IMR-90 (cell line): ENCODE results near the gene ANKRD33B. TPM values are rescaled to one million over a fixed set of nuclear protein-coding genes. Genes with fewer than 3 reads are reported as not detected.

Experiments used
- ATAC-seq: fragments of 200-7000 bp; cut with Tn5 transposase; 2 replicates; pipeline ENCODE4 v1.9.1; 2020; ENCODE audit warnings: low read depth, mild to moderate bottlenecking, moderate library complexity
- BruUV-seq: library from RNA; stranded (reverse); fragments of 400-500 nt; replicated peaks from 2 replicates; lab custom pipeline; 2021; lab: Mats Ljungman, UMichigan
- CTCF ChIA-PET: fragments of 300-600 bp; formaldehyde crosslinking; extraction: SDS; loops from one replicate; lab custom pipeline; 2021; ENCODE audit warnings: antibody characterized with exemption; lab: Yijun Ruan, JAX
- POLR2A ChIA-PET: fragments of 300-600 bp; sonication (Branson Sonifier 250); formaldehyde crosslinking; loops from one replicate; lab custom pipeline; 2022; ENCODE audit warnings: antibody characterized with exemption; ENCODE audit not compliant: unreplicated experiment; lab: Charles Lee
- DNase-seq: peaks from one replicate; pipeline ENCODE4 v3.0.0; 2013
- H2AFZ ChIP-seq: replicated peaks from 2 replicates; pipeline ENCODE3; 2013; ENCODE audit warnings: low read length, mild to moderate bottlenecking; ENCODE audit not compliant: poor library complexity
- H2AK5ac ChIP-seq: 2 replicates; pipeline ENCODE4 v1.6.1; 2013; ENCODE audit warnings: low read depth, low read length, inconsistent platforms
- H2AK9ac ChIP-seq: replicated peaks from 2 replicates; pipeline ENCODE3; 2013; ENCODE audit warnings: mild to moderate bottlenecking, low read depth, low read length, moderate library complexity; ENCODE audit not compliant: poor library complexity
- H2BK120ac ChIP-seq: 2 replicates; pipeline ENCODE4 v1.6.1; 2013; ENCODE audit warnings: low read depth, low read length, inconsistent platforms
- H2BK15ac ChIP-seq: 3 replicates; pipeline ENCODE4 v1.6.1; 2013; ENCODE audit warnings: low read depth, low read length, inconsistent platforms
- H2BK20ac ChIP-seq: 2 replicates; pipeline ENCODE4 v1.6.1; 2013; ENCODE audit warnings: low read depth, mild to moderate bottlenecking, inconsistent platforms, low read length, moderate library complexity
- H2BK5ac ChIP-seq: 2 replicates; pipeline ENCODE4 v1.6.1; 2013; ENCODE audit warnings: mild to moderate bottlenecking, low read depth, low read length, inconsistent platforms; ENCODE audit not compliant: poor library complexity, severe bottlenecking
- H3K14ac ChIP-seq: replicated peaks from 2 replicates; pipeline ENCODE4 v1.6.1; 2013; ENCODE audit warnings: low read depth, low read length, inconsistent platforms
- H3K18ac ChIP-seq: 2 replicates; pipeline ENCODE4 v1.6.1; 2013; ENCODE audit warnings: low read depth, low read length, control low read depth
- H3K23ac ChIP-seq: 2 replicates; pipeline ENCODE4 v1.6.1; 2013; ENCODE audit warnings: low read depth, low read length, inconsistent platforms
- H3K27ac ChIP-seq: 2 replicates; pipeline ENCODE4 v1.5.1; 2013; ENCODE audit warnings: mild to moderate bottlenecking, control low read depth, low read length; ENCODE audit not compliant: insufficient read depth
- H3K27me3 ChIP-seq: 2 replicates; pipeline ENCODE4 v1.6.1; 2013; ENCODE audit warnings: low read length; ENCODE audit not compliant: control insufficient read depth, insufficient read depth
- H3K36me3 ChIP-seq: 2 replicates; pipeline ENCODE4 v1.6.1; 2013; ENCODE audit warnings: low read length, mixed read lengths; ENCODE audit not compliant: control insufficient read depth, insufficient read depth
- H3K4ac ChIP-seq: 2 replicates; pipeline ENCODE4 v1.6.1; 2013; ENCODE audit warnings: low read depth, low read length, inconsistent platforms
- H3K4me1 ChIP-seq: 2 replicates; pipeline ENCODE4 v1.6.1; 2013; ENCODE audit warnings: low read length, mixed read lengths; ENCODE audit not compliant: control insufficient read depth, insufficient read depth
- H3K4me2 ChIP-seq: 2 replicates; pipeline ENCODE4 v1.6.1; 2013; ENCODE audit warnings: low read depth, mild to moderate bottlenecking, control low read depth, low read length, moderate library complexity
- H3K4me3 ChIP-seq: 2 replicates; pipeline ENCODE4 v1.5.1; 2013; ENCODE audit warnings: low read depth, mild to moderate bottlenecking, control low read depth, low read length, moderate library complexity; ENCODE audit not compliant: insufficient read depth
- H3K56ac ChIP-seq: 2 replicates; pipeline ENCODE4 v1.6.1; 2013; ENCODE audit warnings: low read length, inconsistent platforms; ENCODE audit not compliant: insufficient read depth; ENCODE audit errors: extremely low read depth
- H3K79me1 ChIP-seq, 2 experiments: 2 replicates each; pipeline ENCODE4 v1.6.1; 2013; ENCODE audit warnings: low read length in 2 of 2, inconsistent platforms in 1 of 2, low read depth in 1 of 2
- H3K9ac ChIP-seq: 2 replicates; pipeline ENCODE4 v1.6.1; 2013; ENCODE audit warnings: low read depth, low read length, control low read depth
- H3K9me1 ChIP-seq: 2 replicates; pipeline ENCODE4 v1.6.1; 2013; ENCODE audit warnings: low read length, inconsistent platforms; ENCODE audit not compliant: insufficient read depth
- H3K9me3 ChIP-seq: 2 replicates; pipeline ENCODE4 v1.6.1; 2013; ENCODE audit warnings: low read length; ENCODE audit not compliant: control insufficient read depth, insufficient read depth
- H4K20me1 ChIP-seq: 2 replicates; pipeline ENCODE4 v1.6.1; 2013; ENCODE audit warnings: low read length, inconsistent platforms; ENCODE audit not compliant: insufficient read depth
- H4K5ac ChIP-seq: 2 replicates; pipeline ENCODE4 v1.6.1; 2013; ENCODE audit warnings: mild to moderate bottlenecking, low read depth, low read length, control low read depth
- H4K8ac ChIP-seq, 2 experiments: 2 replicates each; pipeline ENCODE4 v1.6.1; 2013; ENCODE audit warnings: low read depth in 2 of 2, low read length in 2 of 2, control low read depth in 1 of 2, inconsistent platforms in 1 of 2
- H4K91ac ChIP-seq: 2 replicates; pipeline ENCODE4 v1.6.1; 2013; ENCODE audit warnings: low read depth, low read length, inconsistent platforms; ENCODE audit not compliant: insufficient read depth
- CEBPB ChIP-seq: IDR thresholded peaks from 2 replicates; pipeline ENCODE4 v1.6.1; 2012; ENCODE audit warnings: low read depth, low read length, improper control_type of control experiment
- WGBS, 2 experiments: methylation state at CpG; one replicate each; pipeline versions ENCODE4 v1.1.5 to v1.1.7; 2013; ENCODE audit warnings: missing lambda C conversion rate in 2 of 2; ENCODE audit not compliant: insufficient read length in 1 of 2; ENCODE audit errors: extremely low coverage in 2 of 2; 5-methylcytosine and 5-hydroxymethylcytosine counted together
- dilution Hi-C: fragments of 300-500 bp; cut with HindIII; formaldehyde crosslinking; loops from one replicate; pipeline ENCODE4 v1.14.3; 2018; ENCODE audit warnings: low sequenced_read_pairs; ENCODE audit not compliant: unreplicated experiment
- in situ Hi-C: fragments of 300-500 bp; cut with MboI; formaldehyde crosslinking; loops from 3 replicates; pipeline ENCODE4 v1.14.3; 2019; ENCODE audit warnings: low sequenced_read_pairs, inconsistent platforms, mixed read lengths
- intact Hi-C: fragments of 100-400 bp; cut with micrococcal nuclease; formaldehyde crosslinking; loops from 2 replicates; pipeline ENCODE4 v1.10.0; 2022
- polyA plus RNA-seq, 3 experiments: library from polyadenylated mRNA; depleted of rRNA; stranded (reverse); fragments of >200 nt; gene quantifications; 2 replicates each; pipeline ENCODE4 v1.2.3, GENCODE V29; 2012; ENCODE audit warnings: low replicate concordance in 1 of 3
- total RNA-seq: library from RNA; depleted of rRNA; stranded (reverse); fragments of >200 nt; gene quantifications from 2 replicates; pipeline ENCODE4 v1.2.3, GENCODE V29; 2012
- TF ChIP-seq, protein P1 (sequence below): fragments of 150-350 bp; IDR thresholded peaks from 2 replicates; pipeline ENCODE4 v1.6.1; 2017; ENCODE audit warnings: mild to moderate bottlenecking, antibody characterized with exemption, low read length, low read depth

Gene ANKRD33B
- total and polyA plus RNA-seq, 2 of the 4 experiments (the other 2 are of a cell fraction) = 2.5 to 3.3 TPM

DNA sequence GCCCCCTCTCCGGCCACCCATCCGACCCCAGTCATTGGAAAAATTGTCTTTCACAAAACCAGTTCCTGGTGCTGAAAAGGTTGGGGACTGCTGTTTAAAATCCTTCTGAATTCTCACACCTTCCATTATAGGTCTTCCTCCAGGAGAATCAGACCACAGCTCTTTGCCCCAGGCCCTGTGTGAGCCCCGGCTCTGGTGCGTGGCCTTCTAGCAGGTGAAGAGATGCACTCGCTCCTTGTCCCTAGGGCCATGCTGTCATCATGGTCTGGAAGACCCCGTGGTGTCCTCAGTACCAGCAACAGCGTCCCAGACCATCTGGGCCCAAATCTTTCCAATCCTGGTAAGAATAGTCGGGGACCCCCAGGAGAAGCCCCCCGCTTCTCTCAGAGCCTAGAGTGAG, 101.9 kb downstream of the ANKRD33B start:
- H3K79me1 ChIP-seq = no peaks in the 10 kb centered on the region
- no peak overlapping the region for H4K8ac ChIP-seq
- no peaks in the 10 kb centered on the region for H3K36me3 ChIP-seq
- dilution Hi-C loops (no loop called here), in situ Hi-C loops (no loop called here), intact Hi-C loops (no loop called here)
- H3K4me1 ChIP-seq = no peaks in the 10 kb centered on the region; the same call in 1 of the 2 replicates
- H3K4me2 ChIP-seq = no peak overlapping the region
- no peak overlapping the region for H3K4ac ChIP-seq
- no peak overlapping the region for H2BK5ac ChIP-seq
- H3K9me3 ChIP-seq = peaks cover 7% of the 10 kb centered on the region
- ChIA-PET CTCF (no interaction called here), POLR2A (no interaction called here)
- no peaks in the 10 kb centered on the region; the same call in 1 of the 2 replicates for H3K27me3 ChIP-seq
- no peak overlapping the region for H3K56ac ChIP-seq
- H3K23ac ChIP-seq = no peak overlapping the region
- no peak overlapping the region for H2AFZ ChIP-seq
- 93% methylated on average over 3 of the region's 9 CpGs; no CpG with 5 or more reads in 1 of the 2 experiments for WGBS, 2 experiments
- no peaks in the 10 kb centered on the region for H3K9me1 ChIP-seq
- H2BK15ac ChIP-seq = no peak overlapping the region
- TF ChIP-seq CEBPB = no peak
- TF ChIP-seq, protein P1, sequence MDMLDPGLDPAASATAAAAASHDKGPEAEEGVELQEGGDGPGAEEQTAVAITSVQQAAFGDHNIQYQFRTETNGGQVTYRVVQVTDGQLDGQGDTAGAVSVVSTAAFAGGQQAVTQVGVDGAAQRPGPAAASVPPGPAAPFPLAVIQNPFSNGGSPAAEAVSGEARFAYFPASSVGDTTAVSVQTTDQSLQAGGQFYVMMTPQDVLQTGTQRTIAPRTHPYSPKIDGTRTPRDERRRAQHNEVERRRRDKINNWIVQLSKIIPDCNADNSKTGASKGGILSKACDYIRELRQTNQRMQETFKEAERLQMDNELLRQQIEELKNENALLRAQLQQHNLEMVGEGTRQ = no peak
- no peak overlapping the region for H2BK20ac ChIP-seq
- no peak overlapping the region for H3K14ac ChIP-seq
- no peak overlapping the region for H3K4me3 ChIP-seq
- no peak overlapping the region for H3K18ac ChIP-seq
- no peak overlapping the region for H2AK5ac ChIP-seq
- H3K27ac ChIP-seq = no peak overlapping the region
- H4K20me1 ChIP-seq = no peaks in the 10 kb centered on the region
- H2BK120ac ChIP-seq = no peak overlapping the region
- ATAC-seq = no peak
- H2AK9ac ChIP-seq = no peak overlapping the region
- H3K9ac ChIP-seq = no peak overlapping the region
- no peak overlapping the region for H4K5ac ChIP-seq
- no peak overlapping the region for H4K91ac ChIP-seq
- BruUV-seq = no TSS peak
- no peak for DNase-seq
